GM12872 (cell line): ENCODE data around the gene TMEM151A.

Experiments used
- CTCF ChIP-seq: IDR thresholded peaks from 3 replicates; pipeline ENCODE4 v1.5.1; 2011; ENCODE audit warnings: low read depth, mild to moderate bottlenecking, low read length, moderate library complexity; ENCODE audit not compliant: insufficient read depth

The TMEM151A gene

GRCh38 chr11:66268244-66268951, 23.3 kb upstream of the TMEM151A start, which contains the start of gene RAB1B:
Gene RAB1B (plus strand): TSS chr11:66268639. CDS start chr11:66268680, 41 bp downstream.
- TF ChIP-seq CTCF = no peak

GRCh38 chr11:66268952-66269905, 22.5 kb upstream of the TMEM151A start:
- peak; percentile 19; the same call in 2 of the 3 replicates for TF ChIP-seq CTCF

GRCh38 chr11:66271816-66272215, 19.9 kb upstream of the TMEM151A start:
- TF ChIP-seq CTCF = no peak

- no peak for TF ChIP-seq CTCF
Measured at GRCh38 chr11:66272596-66272995, 19.1 kb upstream of the TMEM151A start.

- no peak for TF ChIP-seq CTCF
Measured at GRCh38 chr11:66274219-66274618, 17.5 kb upstream of the TMEM151A start.

GRCh38 chr11:66275396-66275795, 16.3 kb upstream of the TMEM151A start:
- no peak for TF ChIP-seq CTCF

GRCh38 chr11:66275984-66276612, 15.6 kb upstream of the TMEM151A start:
- TF ChIP-seq CTCF = no peak
